Measurements from ENCODE around the gene SCAF4. TPM values are rescaled to one million over a fixed set of nuclear protein-coding genes. Genes with fewer than 3 reads are reported as not detected.

The SCAF4 gene
- total RNA-seq, 6 experiments from 2014 or later: 10.1 to 18.5 (median 13.7) TPM

DNA sequence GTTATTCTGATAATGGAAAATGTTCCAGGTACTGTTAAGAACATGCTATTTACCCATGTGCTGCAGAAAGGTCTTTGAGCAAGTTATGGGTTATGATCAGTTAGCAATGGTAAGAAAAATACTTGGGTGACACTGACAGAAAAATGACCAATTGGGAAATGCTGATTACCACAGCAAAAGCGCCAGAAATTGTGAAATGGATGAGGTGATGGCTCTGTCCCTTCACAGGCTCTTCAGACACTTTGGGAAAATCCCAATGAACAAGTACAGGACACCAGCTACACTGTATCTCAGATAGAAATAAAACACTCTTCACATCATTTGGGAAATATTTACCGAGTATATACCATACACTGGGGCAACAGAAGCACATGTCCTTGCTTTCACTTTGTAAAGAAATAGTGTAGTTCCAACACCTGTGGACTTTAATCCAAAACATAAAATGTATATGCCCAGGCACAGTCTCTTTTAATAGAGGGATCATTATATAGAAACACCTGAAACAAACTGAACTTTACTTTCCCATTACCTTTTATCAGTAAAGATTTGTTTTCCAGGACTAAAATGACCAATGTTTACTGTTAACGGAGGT, 58.5 kb downstream of the SCAF4 start:
- Histone ChIP-seq H3K9me3 (no peaks in the 10 kb centered on the region), H3K4me3 (no peak overlapping the region), H3K27me3 (no peaks in the 10 kb centered on the region), H3K36me3 (peaks cover 5 to 18% (median 8%) of the 10 kb centered on the region in 4 donors), H3K4me1 (no peaks in the 10 kb centered on the region), H3K27ac (no peak overlapping the region)
- TF ChIP-seq, protein P1, sequence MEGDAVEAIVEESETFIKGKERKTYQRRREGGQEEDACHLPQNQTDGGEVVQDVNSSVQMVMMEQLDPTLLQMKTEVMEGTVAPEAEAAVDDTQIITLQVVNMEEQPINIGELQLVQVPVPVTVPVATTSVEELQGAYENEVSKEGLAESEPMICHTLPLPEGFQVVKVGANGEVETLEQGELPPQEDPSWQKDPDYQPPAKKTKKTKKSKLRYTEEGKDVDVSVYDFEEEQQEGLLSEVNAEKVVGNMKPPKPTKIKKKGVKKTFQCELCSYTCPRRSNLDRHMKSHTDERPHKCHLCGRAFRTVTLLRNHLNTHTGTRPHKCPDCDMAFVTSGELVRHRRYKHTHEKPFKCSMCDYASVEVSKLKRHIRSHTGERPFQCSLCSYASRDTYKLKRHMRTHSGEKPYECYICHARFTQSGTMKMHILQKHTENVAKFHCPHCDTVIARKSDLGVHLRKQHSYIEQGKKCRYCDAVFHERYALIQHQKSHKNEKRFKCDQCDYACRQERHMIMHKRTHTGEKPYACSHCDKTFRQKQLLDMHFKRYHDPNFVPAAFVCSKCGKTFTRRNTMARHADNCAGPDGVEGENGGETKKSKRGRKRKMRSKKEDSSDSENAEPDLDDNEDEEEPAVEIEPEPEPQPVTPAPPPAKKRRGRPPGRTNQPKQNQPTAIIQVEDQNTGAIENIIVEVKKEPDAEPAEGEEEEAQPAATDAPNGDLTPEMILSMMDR (IDR thresholded peaks at IDR 0.05): no peak
- no peak for TF ChIP-seq POLR2A (IDR thresholded peaks at IDR 0.05)
- intact Hi-C loops (cut with DNase I): no loop called here
- ATAC-seq (peak in 1 of 4 donors; percentile 47), DNase-seq (no peak)
- WGBS (ENCODE audit: insufficient coverage, low coverage, low lambda C conversion rate, missing lambda C conversion rate): 74% methylated on average over 3 of the region's 3 CpGs

DNA sequence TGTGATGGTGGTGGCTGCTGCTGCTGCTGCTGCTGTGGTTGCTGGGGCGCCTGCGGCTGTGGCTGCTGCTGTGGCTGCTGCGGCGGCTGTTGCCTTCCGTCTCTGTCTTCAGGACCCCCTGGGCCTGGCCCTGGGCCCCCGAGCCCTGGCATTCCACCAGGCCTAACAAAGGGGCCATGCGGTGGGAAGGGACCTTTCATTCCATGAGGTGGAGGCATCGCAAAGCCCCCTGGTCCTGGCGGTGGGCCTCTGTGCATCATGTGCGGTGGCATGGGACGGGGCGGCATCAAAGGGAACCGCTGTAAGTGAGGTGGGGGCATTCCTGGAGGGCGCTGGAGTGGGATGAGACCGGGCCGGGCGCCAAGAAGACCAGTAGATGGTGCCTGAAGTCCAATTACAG, 60.0 kb downstream of the SCAF4 start:
- WGBS (ENCODE audit: insufficient coverage, low coverage, low lambda C conversion rate, missing lambda C conversion rate): 100% methylated on average over 2 of the region's 17 CpGs
- Histone ChIP-seq H3K4me1 (peaks cover 0 to 2% (median 0%) of the 10 kb centered on the region in 4 donors), H3K9me3 (no peaks in the 10 kb centered on the region), H3K36me3 (peaks cover 5 to 33% (median 17%) of the 10 kb centered on the region in 4 donors), H3K27me3 (no peaks in the 10 kb centered on the region), H3K27ac (no peak overlapping the region), H3K4me3 (no peak overlapping the region)
- ATAC-seq (peak in 1 of 4 donors; percentile 13), DNase-seq (no peak)
- intact Hi-C loops (cut with DNase I): no loop called here
- TF ChIP-seq, protein P1 (IDR thresholded peaks at IDR 0.05): no peak
- TF ChIP-seq POLR2A (IDR thresholded peaks at IDR 0.05): no peak

- DNase-seq (no peak), ATAC-seq (peak in 1 of 4 donors; percentile 26)
- TF ChIP-seq, protein P1 (IDR thresholded peaks at IDR 0.05): no peak
- TF ChIP-seq POLR2A (IDR thresholded peaks at IDR 0.05): no peak
- Histone ChIP-seq H3K36me3 (peaks cover 5 to 40% (median 20%) of the 10 kb centered on the region in 4 donors), H3K27me3 (no peaks in the 10 kb centered on the region), H3K4me1 (peaks cover 0 to 4% (median 0%) of the 10 kb centered on the region in 4 donors), H3K9me3 (no peaks in the 10 kb centered on the region), H3K4me3 (no peak overlapping the region), H3K27ac (no peak overlapping the region)
- intact Hi-C loops (cut with DNase I): no loop called here
- 84% methylated on average over 8 of the region's 12 CpGs for WGBS (ENCODE audit: insufficient coverage, low coverage, low lambda C conversion rate, missing lambda C conversion rate)
Observed at GRCh38 chr21:31671146-31671716, 60.7 kb downstream of the SCAF4 start.

GRCh38 chr21:31670070-31670469, 61.8 kb downstream of the SCAF4 start:
- TF ChIP-seq, protein P1 (IDR thresholded peaks at IDR 0.05): no peak
- TF ChIP-seq POLR2A (IDR thresholded peaks at IDR 0.05): no peak
- Histone ChIP-seq H3K9me3 (no peaks in the 10 kb centered on the region), H3K27ac (no peak overlapping the region), H3K36me3 (peaks cover 5 to 51% (median 24%) of the 10 kb centered on the region in 4 donors), H3K27me3 (no peaks in the 10 kb centered on the region), H3K4me1 (peaks cover 0 to 10% (median 0%) of the 10 kb centered on the region in 4 donors), H3K4me3 (no peak overlapping the region)
- WGBS (ENCODE audit: insufficient coverage, low coverage, low lambda C conversion rate, missing lambda C conversion rate): 53% methylated on average over 6 of the region's 6 CpGs
- DNase-seq (no peak), ATAC-seq (no peak)
- intact Hi-C loops (cut with DNase I): no loop called here

All from right lobe of liver (tissue), 6 donors.